ENCODE data around the gene STARD13. TPM values are rescaled to one million over a fixed set of nuclear protein-coding genes. Genes with fewer than 3 reads are reported as not detected.

The STARD13 gene
- total RNA-seq, 1 experiment from 2014 or later = 11.3 TPM

DNA sequence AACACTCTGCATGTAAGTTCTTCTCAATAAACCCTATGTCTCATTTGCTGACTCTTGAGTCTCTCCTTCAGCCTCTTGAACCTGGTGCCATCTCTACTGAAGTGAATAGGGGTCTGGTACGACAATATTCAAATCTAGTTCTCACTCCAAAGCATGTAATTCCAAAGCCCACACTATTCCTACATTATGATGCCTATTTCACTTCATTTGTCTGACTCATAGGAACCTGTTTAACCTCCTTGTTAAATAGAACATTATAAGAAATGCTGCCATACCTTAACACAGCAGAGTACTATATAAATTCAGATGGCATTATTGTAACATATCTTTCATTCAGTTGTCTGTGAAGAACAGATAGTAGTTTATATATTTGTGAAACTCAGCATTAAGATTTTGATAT lies 67.1 kb downstream of the STARD13 start:
- TF ChIP-seq CTCF (IDR thresholded peaks at IDR 0.05; ENCODE audit: unreplicated experiment) = no peak
- no TSS peak for BruUV-seq (replicated peaks)
- intact Hi-C loops (cut with micrococcal nuclease; ENCODE audit: unreplicated experiment) = no loop called here
- H3K4me1 Mint-ChIP-seq (ENCODE audit: low read depth, unreplicated experiment) = peaks cover 52% of the 10 kb centered on the region
- H3K9me3 Mint-ChIP-seq (ENCODE audit: low read depth, unreplicated experiment) = no peaks in the 10 kb centered on the region
- no peaks in the 10 kb centered on the region for H3K27me3 Mint-ChIP-seq (ENCODE audit: unreplicated experiment)
- H3K36me3 Mint-ChIP-seq (ENCODE audit: insufficient read depth, unreplicated experiment) = no peaks in the 10 kb centered on the region
- H3K4me3 Mint-ChIP-seq (ENCODE audit: low read depth, unreplicated experiment) = peak overlapping the region; percentile 6
- peak overlapping the region; percentile 73 for H3K27ac Mint-ChIP-seq (ENCODE audit: unreplicated experiment)
- CTCF ChIA-PET = interaction anchor here (0.9 to 1.2 kb wide), 2 partner anchors 10 to 47 kb away, joined by 3 to 4 read pairs; no protein-coding TSS in a partner anchor
- no peak for DNase-seq

DNA sequence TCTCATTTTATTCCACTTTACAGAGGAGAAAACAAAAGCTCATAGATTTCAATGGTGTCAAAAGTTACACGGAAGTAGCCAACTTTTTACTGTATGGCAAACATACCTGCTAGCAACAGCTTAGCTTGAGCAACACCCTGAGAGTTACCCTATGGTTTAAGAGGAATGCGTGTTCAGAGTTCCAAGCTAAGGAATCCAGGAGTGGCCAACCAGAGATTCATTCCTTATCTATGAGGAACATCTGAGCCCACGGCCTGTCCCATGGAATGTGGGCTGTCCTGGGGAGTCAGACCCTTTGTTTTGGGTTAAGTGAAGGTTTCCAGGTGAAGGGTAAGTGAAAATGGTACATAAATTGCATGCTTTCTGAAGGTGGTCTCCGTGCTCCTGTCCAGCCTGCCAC lies 67.5 kb downstream of the STARD13 start:
- Mint-ChIP-seq H3K4me3 (ENCODE audit: low read depth, unreplicated experiment) (peak overlapping the region; percentile 6), H3K4me1 (ENCODE audit: low read depth, unreplicated experiment) (peaks cover 56% of the 10 kb centered on the region), H3K27ac (ENCODE audit: unreplicated experiment) (peak overlapping the region; percentile 73), H3K36me3 (ENCODE audit: insufficient read depth, unreplicated experiment) (no peaks in the 10 kb centered on the region), H3K27me3 (ENCODE audit: unreplicated experiment) (no peaks in the 10 kb centered on the region), H3K9me3 (ENCODE audit: low read depth, unreplicated experiment) (no peaks in the 10 kb centered on the region)
- BruUV-seq (replicated peaks) = no TSS peak
- TF ChIP-seq CTCF (IDR thresholded peaks at IDR 0.05; ENCODE audit: unreplicated experiment) = no peak
- peak; percentile 30 for DNase-seq
- CTCF ChIA-PET = interaction anchor here (0.9 to 1.2 kb wide), 2 partner anchors 11 to 48 kb away, joined by 3 to 4 read pairs; no protein-coding TSS in a partner anchor
- intact Hi-C loops (cut with micrococcal nuclease; ENCODE audit: unreplicated experiment) = no loop called here

DNA sequence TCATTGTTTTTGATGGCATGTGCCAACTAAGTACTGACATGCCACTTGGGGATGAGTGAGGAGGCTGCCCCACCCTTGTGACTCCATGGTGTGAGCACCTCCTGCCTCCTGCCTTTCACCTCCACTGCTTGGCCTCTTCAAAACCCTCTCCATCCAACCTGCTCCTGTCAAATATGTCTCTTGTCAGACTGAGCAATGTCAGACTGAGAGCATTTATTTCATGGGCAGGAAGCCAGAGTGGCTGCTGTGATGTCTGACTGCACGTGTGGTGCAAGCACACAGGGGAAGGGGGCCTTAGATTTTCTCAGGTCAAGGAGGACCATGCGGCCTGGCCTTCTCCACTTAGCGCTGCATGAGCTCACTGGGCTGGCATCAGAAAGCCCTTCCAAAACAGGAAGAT lies 68.3 kb downstream of the STARD13 start:
- TF ChIP-seq CTCF (IDR thresholded peaks at IDR 0.05; ENCODE audit: unreplicated experiment) = no peak
- peaks cover 60% of the 10 kb centered on the region for H3K4me1 Mint-ChIP-seq (ENCODE audit: low read depth, unreplicated experiment)
- peak overlapping the region; percentile 73 for H3K27ac Mint-ChIP-seq (ENCODE audit: unreplicated experiment)
- no peaks in the 10 kb centered on the region for H3K27me3 Mint-ChIP-seq (ENCODE audit: unreplicated experiment)
- CTCF ChIA-PET = interaction anchor here (1.2 kb wide), 1 partner anchor 48 kb away, joined by 3 read pairs; no protein-coding TSS in a partner anchor
- DNase-seq = no peak
- H3K36me3 Mint-ChIP-seq (ENCODE audit: insufficient read depth, unreplicated experiment) = no peaks in the 10 kb centered on the region
- no peaks in the 10 kb centered on the region for H3K9me3 Mint-ChIP-seq (ENCODE audit: low read depth, unreplicated experiment)
- no TSS peak for BruUV-seq (replicated peaks)
- intact Hi-C loops (cut with micrococcal nuclease; ENCODE audit: unreplicated experiment) = no loop called here
- H3K4me3 Mint-ChIP-seq (ENCODE audit: low read depth, unreplicated experiment) = no peak overlapping the region

GRCh38 chr13:33213797-33214196 lies 71.8 kb downstream of the STARD13 start:
- H3K27me3 Mint-ChIP-seq (ENCODE audit: unreplicated experiment) = no peaks in the 10 kb centered on the region
- BruUV-seq (replicated peaks) = no TSS peak
- intact Hi-C loops (cut with micrococcal nuclease; ENCODE audit: unreplicated experiment) = no loop called here
- H3K27ac Mint-ChIP-seq (ENCODE audit: unreplicated experiment) = no peak overlapping the region
- no peak for TF ChIP-seq CTCF (IDR thresholded peaks at IDR 0.05; ENCODE audit: unreplicated experiment)
- no peak overlapping the region for H3K4me3 Mint-ChIP-seq (ENCODE audit: low read depth, unreplicated experiment)
- H3K9me3 Mint-ChIP-seq (ENCODE audit: low read depth, unreplicated experiment) = no peaks in the 10 kb centered on the region
- H3K36me3 Mint-ChIP-seq (ENCODE audit: insufficient read depth, unreplicated experiment) = no peaks in the 10 kb centered on the region
- peaks cover 56% of the 10 kb centered on the region for H3K4me1 Mint-ChIP-seq (ENCODE audit: low read depth, unreplicated experiment)
- CTCF ChIA-PET = interaction anchor here (0.6 to 1.3 kb wide), 3 partner anchors 10 to 626 kb away, joined by 3 read pairs; no protein-coding TSS in a partner anchor
- DNase-seq = no peak

All from Calu3 (cell line).